Stomach smooth muscle (tissue), 2 donors: ENCODE data around the gene COQ8A.

ENCODE experiments used
- H3K27ac ChIP-seq: one replicate; pipeline ENCODE4 v1.7.0; 2013; ENCODE audit warnings: mild to moderate bottlenecking, low read length, inconsistent platforms
- H3K27me3 ChIP-seq, 2 donors: one replicate each; pipeline ENCODE4 v1.7.0; 2013; ENCODE audit warnings: low read length in 2 of 2; ENCODE audit not compliant: insufficient read depth in 2 of 2, control insufficient read depth in 1 of 2
- H3K36me3 ChIP-seq, 2 donors: one replicate each; pipeline ENCODE4 v1.7.0; 2013; ENCODE audit warnings: low read length in 2 of 2; ENCODE audit not compliant: control insufficient read depth in 2 of 2, insufficient read depth in 2 of 2
- H3K4me1 ChIP-seq: one replicate; pipeline ENCODE4 v1.7.0; 2013; ENCODE audit warnings: low read length; ENCODE audit not compliant: control insufficient read depth, insufficient read depth
- H3K4me3 ChIP-seq, 2 donors: one replicate each; pipeline ENCODE4 v1.7.0; 2013; ENCODE audit warnings: low read length in 2 of 2
- H3K9ac ChIP-seq, 2 donors: one replicate each; pipeline ENCODE4 v1.7.0; 2013; ENCODE audit warnings: low read length in 2 of 2, mild to moderate bottlenecking in 1 of 2
- H3K9me3 ChIP-seq, 2 donors: one replicate each; pipeline ENCODE4 v1.7.0; 2013; ENCODE audit warnings: low read length in 2 of 2; ENCODE audit not compliant: control insufficient read depth in 2 of 2
- donor health status: healthy.
- donor health status: Pancreatic carcinoma.

Gene COQ8A

DNA sequence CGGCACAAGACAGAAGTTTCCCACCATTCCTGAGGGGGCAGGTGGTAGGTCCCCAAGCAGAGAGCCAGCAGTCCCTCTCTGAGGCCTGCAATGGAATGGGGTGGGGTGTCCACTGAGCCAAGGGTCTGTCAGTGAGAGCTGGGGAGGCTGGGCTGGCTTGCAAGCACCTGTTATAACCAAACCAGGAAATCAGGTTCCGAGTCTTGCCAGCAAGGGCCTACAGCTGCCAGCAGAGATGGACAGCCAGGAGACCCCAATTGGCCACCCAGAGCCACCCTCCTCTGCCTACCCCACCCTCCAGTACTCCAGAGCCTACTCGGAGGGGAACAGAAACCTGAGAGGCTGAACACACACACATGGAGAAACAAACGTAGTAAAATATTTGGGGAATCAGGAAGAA lies 37.5 kb upstream of the COQ8A start:
- H3K27ac ChIP-seq = no peak overlapping the region
- no peak overlapping the region for H3K4me3 ChIP-seq
- peaks cover 9% of the 10 kb centered on the region for H3K4me1 ChIP-seq
- H3K36me3 ChIP-seq = peaks cover 17 to 25% of the 10 kb centered on the region in 2 donors
- H3K9ac ChIP-seq = no peak overlapping the region
- H3K9me3 ChIP-seq = no peaks in the 10 kb centered on the region
- no peaks in the 10 kb centered on the region for H3K27me3 ChIP-seq

DNA sequence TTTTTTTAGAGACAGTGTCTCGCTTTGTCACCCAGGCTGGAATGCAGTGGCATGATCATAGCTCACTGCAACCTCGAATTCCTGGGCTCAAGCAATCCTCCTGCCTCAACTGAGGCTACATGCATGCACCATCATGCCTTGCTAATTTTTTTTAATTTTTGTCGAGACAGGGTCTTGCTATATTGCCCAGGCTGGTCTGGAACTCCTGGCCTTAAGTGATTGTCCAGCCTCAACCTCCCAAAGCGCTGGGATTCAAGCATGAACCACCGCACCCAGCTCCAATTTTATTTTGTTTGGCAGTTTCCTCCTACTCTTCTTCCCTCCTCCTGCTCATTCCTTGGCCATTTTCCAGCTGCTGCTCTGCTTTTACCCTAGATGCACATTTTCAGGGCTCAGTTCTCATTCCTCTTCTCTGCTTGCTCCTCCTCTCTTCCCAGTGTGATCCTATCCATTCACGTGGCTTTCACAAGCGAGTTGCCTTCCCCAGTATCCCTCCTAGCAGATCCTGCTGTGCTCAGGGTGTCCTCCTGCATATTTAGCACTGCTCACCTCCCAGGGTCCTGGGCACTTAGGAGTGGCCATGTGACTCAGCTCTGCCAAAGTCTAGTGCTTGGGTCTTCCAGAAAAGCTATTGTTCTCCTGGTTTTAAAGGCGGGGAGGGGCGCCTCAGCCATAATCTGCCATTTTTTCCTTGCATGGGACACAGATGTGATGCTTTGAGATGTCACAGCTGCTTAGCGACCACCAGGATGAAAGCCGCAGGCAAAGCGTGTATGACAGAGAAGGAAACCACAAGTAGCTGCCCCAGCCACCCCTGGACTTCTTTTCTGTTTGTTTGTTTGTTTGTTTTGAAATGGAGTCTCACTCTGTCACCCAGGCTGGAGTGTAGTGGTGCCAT lies 36.0 kb upstream of the COQ8A start:
- Histone ChIP-seq H3K27me3 (no peaks in the 10 kb centered on the region), H3K4me1 (peaks cover 9% of the 10 kb centered on the region), H3K4me3 (peak overlapping the region in 1 of 2 donors; percentile 29), H3K9me3 (no peaks in the 10 kb centered on the region), H3K27ac (peak overlapping the region; percentile 58), H3K36me3 (peaks cover 15 to 25% of the 10 kb centered on the region in 2 donors), H3K9ac (no peak overlapping the region)

DNA sequence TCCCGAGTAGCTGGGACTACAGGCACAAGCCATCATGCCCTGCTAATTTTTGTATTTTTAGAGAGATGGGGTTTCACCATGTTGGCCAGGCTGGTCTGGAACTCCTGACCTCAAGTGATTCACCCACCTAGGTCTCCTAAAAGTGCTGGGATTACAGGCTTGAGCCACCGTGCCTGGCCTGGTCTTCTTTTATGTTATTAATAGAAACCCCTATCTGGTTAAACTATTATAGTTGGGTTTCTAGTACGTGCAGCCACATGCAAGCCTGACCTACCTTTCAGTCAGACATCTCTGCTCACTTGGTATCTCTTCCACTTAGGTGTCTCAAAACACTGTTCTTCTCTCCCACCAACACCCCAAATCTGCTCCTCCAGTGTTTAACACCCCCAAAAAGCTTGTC lies 35.3 kb upstream of the COQ8A start:
- Histone ChIP-seq H3K4me1 (peaks cover 9% of the 10 kb centered on the region), H3K9me3 (no peaks in the 10 kb centered on the region), H3K27ac (peak overlapping the region; percentile 58), H3K27me3 (no peaks in the 10 kb centered on the region), H3K4me3 (no peak overlapping the region), H3K36me3 (peaks cover 10 to 20% of the 10 kb centered on the region in 2 donors), H3K9ac (no peak overlapping the region)

DNA sequence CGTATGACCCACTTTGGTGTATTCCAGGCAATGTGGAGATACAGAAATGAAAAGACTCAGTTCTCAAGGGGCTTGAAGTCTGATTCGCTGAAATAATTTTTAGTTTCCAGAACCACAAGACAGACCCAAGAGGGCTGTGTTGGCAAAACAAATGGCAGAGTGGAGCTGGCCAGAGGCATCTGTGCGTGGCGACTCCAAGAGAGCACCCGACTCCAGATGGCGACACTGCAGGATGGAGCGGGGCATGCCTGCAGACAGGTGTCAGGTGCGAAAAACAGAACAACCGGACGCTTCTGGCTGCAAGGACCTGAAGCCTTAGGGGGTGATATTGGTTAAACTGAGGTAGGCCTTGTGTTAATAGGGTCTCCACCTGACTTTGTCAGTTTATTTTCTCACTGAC lies 31.7 kb upstream of the COQ8A start:
- peaks cover 9% of the 10 kb centered on the region for H3K4me1 ChIP-seq
- peaks cover 2 to 3% of the 10 kb centered on the region in 2 donors for H3K36me3 ChIP-seq
- no peak overlapping the region for H3K9ac ChIP-seq
- H3K4me3 ChIP-seq = no peak overlapping the region
- H3K9me3 ChIP-seq = no peaks in the 10 kb centered on the region
- H3K27ac ChIP-seq = no peak overlapping the region
- H3K27me3 ChIP-seq = no peaks in the 10 kb centered on the region

DNA sequence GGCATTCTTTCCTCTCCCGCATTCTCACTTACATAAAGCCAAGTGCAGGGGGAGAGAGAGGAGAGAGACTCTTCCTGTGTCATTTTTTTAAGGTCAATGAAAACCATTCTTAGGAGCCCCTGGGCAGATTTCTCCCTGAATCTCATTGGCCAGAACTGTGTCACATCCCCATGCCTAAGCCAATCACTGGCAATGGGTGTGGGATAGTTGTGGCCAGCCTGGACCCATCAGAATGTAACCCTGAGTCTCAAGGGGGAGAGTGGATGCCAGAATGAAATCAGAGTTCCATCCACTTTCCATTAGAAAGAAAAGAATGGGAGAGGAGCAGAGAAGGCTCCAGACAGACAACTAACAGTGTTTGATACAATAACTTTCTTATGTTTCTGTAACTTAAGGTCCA lies 31.2 kb upstream of the COQ8A start:
- H3K36me3 ChIP-seq = peaks cover 2 to 3% of the 10 kb centered on the region in 2 donors
- no peak overlapping the region for H3K27ac ChIP-seq
- H3K4me3 ChIP-seq = no peak overlapping the region
- peaks cover 7% of the 10 kb centered on the region for H3K4me1 ChIP-seq
- H3K9me3 ChIP-seq = no peaks in the 10 kb centered on the region
- no peaks in the 10 kb centered on the region for H3K27me3 ChIP-seq
- no peak overlapping the region for H3K9ac ChIP-seq

DNA sequence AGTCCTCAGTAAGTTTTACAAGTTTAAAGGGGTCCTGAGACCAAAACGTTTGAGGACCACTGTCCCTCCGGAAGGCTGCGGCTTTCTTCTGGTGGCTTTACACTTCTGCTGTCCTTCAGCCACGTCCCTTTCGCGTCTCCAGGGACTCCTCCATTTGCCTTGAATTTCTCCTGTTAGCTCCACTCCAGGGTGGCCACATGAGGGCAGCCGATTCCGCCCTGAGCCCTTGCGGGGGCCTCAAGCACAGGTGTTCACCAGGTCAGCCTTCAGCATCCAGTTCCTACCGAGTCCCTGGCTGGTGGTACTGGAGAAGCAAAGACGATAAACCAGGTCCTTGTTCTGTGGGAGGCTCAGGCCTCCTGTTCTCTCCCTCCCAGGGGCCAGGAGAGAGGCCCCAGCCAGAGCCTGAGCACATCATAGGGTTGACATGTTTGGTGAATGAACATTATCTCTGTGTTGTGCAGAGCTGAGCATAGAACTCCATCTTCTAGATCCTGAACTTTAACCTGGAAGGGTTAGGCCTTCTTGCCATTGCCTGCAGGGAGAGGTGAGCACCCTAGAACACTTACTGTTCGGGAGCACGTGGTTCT lies 27.4 kb upstream of the COQ8A start:
- H3K9ac ChIP-seq = no peak overlapping the region
- no peaks in the 10 kb centered on the region for H3K9me3 ChIP-seq
- H3K4me3 ChIP-seq = peak overlapping the region in 1 of 2 donors; percentile 15
- H3K4me1 ChIP-seq = no peaks in the 10 kb centered on the region
- peaks cover 0 to 2% of the 10 kb centered on the region in 2 donors for H3K36me3 ChIP-seq
- H3K27ac ChIP-seq = no peak overlapping the region
- H3K27me3 ChIP-seq = no peaks in the 10 kb centered on the region

DNA sequence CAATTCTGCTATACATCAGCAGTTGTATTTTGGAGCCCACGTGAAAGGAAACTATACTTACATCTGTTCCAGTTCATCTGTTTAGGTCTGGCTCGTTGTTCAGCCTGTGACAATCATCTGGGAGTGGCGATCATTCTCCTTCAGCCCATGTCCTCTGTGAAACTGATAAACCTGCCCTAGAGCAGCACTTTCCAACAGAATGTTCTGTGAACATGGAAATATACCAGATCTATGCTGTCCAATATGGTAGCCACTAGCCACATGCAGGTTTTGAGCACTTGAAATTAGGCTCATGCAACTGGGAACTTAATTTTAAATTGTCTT lies 24.5 kb upstream of the COQ8A start:
- Histone ChIP-seq H3K36me3 (peaks cover 4 to 7% of the 10 kb centered on the region in 2 donors), H3K4me3 (no peak overlapping the region), H3K27me3 (no peaks in the 10 kb centered on the region), H3K9ac (no peak overlapping the region), H3K4me1 (no peaks in the 10 kb centered on the region), H3K9me3 (no peaks in the 10 kb centered on the region), H3K27ac (no peak overlapping the region)

DNA sequence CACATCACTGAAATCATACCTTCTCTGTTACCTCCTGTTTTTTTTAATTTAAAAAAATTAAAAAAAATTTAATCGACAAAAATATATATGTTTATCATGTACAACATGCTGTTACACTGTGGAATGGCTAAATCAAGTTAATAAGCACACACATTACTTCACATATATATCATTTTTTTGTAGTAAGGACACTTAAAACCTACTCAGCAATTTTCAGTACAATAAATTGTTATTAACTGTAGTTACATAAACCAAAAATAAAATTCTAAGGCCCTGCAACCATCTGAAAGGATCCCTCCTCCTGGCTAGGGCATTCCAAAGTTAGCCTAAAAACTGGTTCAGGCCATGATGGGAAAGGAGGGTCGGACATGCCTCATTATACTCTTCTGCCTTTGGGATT lies 23.6 kb upstream of the COQ8A start:
- Histone ChIP-seq H3K36me3 (peaks cover 4 to 7% of the 10 kb centered on the region in 2 donors), H3K27me3 (no peaks in the 10 kb centered on the region), H3K4me1 (no peaks in the 10 kb centered on the region), H3K9me3 (no peaks in the 10 kb centered on the region), H3K27ac (no peak overlapping the region), H3K9ac (no peak overlapping the region), H3K4me3 (no peak overlapping the region)

DNA sequence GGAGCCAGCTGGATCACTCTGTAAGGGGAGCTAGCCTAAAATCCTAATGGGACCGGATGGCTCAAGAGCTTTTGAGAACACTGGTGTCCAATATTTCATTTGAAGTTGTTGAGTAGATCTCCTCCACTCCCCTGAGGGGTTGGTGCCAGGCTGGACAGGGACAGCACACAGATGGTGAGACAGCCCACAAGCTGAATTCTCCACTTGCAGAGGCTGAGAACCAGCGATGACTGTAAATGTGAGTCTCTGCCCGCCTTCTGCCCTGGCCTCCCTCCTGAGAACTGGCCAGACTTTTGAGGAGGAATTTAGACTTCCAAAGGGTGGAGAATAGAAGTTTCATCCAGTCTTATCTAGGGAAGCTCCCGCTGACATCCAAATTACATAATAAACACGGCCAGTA lies 20.5 kb upstream of the COQ8A start:
- Histone ChIP-seq H3K27ac (no peak overlapping the region), H3K9me3 (no peaks in the 10 kb centered on the region)

DNA sequence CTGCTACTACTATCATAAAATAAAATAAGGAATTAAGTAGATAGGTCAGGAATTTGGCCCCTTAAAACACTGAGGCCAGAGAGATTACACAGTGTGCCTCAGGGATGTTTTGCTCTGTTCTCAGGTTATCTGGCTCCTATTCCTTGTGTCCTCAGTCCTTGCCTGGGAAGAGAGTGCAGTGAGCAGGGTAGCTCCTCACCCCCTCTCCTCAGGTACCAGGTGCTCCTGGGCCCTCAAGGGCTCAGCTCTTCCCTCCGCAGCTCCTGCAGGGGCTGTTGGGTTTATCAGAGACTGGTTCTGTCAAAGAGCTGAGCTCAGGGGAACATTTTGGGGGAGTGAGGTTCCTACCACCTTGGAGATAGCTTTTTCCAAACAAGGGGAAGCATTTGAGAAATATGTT lies 20.1 kb upstream of the COQ8A start:
- Histone ChIP-seq H3K9me3 (no peaks in the 10 kb centered on the region), H3K9ac (no peak overlapping the region), H3K4me3 (no peak overlapping the region), H3K4me1 (no peaks in the 10 kb centered on the region), H3K27ac (no peak overlapping the region), H3K36me3 (peaks cover 4 to 7% of the 10 kb centered on the region in 2 donors), H3K27me3 (no peaks in the 10 kb centered on the region)

More for the DNA sequence above, 20.5 kb upstream of the COQ8A start:
- no peaks in the 10 kb centered on the region for H3K4me1 ChIP-seq
- H3K27me3 ChIP-seq = no peaks in the 10 kb centered on the region
- H3K36me3 ChIP-seq = peaks cover 4 to 7% of the 10 kb centered on the region in 2 donors
- no peak overlapping the region for H3K9ac ChIP-seq
- H3K4me3 ChIP-seq = no peak overlapping the region

DNA sequence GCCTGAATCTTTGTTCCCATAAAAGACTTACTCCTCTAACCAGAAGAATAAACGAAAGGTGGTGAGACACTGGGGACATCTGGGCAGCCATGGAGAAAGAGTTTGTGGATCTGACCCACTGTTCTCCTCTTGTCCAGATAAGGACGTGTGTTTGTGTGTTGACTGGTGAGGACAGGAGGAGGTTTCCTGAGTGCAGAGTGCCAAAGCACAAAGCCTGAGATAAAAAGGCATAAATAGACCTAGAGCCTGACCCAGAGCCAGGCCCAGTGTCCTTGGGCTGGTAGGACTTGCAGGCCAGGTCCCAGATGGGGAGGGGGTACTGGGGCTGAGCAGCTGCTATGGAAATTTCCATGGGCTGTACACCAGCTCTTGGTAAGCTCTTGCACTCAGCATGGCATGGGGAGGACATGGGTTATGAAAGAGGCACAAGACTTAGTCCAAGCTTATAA lies 19.6 kb upstream of the COQ8A start:
- no peaks in the 10 kb centered on the region for H3K9me3 ChIP-seq
- no peak overlapping the region for H3K27ac ChIP-seq
- H3K9ac ChIP-seq = no peak overlapping the region
- H3K36me3 ChIP-seq = peaks cover 4 to 7% of the 10 kb centered on the region in 2 donors
- no peaks in the 10 kb centered on the region for H3K27me3 ChIP-seq
- no peak overlapping the region for H3K4me3 ChIP-seq
- no peaks in the 10 kb centered on the region for H3K4me1 ChIP-seq
